GM03348 (cell line): Measurements from ENCODE around the gene TYMP.
"Not testable (repeated sequence)": the region's sequence is repeated elsewhere in the genome, so short reads cannot be mapped to it uniquely, and the experiment has no call there.

Experiments used
- DNase-seq: peaks from one replicate; pipeline ENCODE4 v3.0.0; 2012; ENCODE audit warnings: low spot score

Gene TYMP

GRCh38 chr22:50523806-50524675 lies 5.8 kb downstream of the TYMP start:
- no peak for DNase-seq

GRCh38 chr22:50523458-50523805 lies 6.4 kb downstream of the TYMP start:
- DNase-seq, result no peak

GRCh38 chr22:50522806-50523438 lies 6.9 kb downstream of the TYMP start:
- no peak for DNase-seq

- no peak for DNase-seq
Observed at GRCh38 chr22:50522208-50522805, 7.5 kb downstream of the TYMP start.

GRCh38 chr22:50521710-50522109 lies 8.1 kb downstream of the TYMP start:
- DNase-seq, result no peak

- DNase-seq, result no peak
Observed at GRCh38 chr22:50520826-50521453, 8.9 kb downstream of the TYMP start.

GRCh38 chr22:50520184-50520583 lies 9.6 kb downstream of the TYMP start:
- DNase-seq, result not testable (repeated sequence)

GRCh38 chr22:50519151-50519550 lies 10.7 kb downstream of the TYMP start:
- no peak for DNase-seq

- DNase-seq, result no peak
Observed at GRCh38 chr22:50518606-50519005, 11.2 kb downstream of the TYMP start.

- no peak for DNase-seq
Observed at GRCh38 chr22:50517495-50518260, 12.1 kb downstream of the TYMP start.

- DNase-seq, result no peak
Observed at GRCh38 chr22:50516891-50517290, 12.9 kb downstream of the TYMP start.

- no peak for DNase-seq
Observed at GRCh38 chr22:50516068-50516467, 13.7 kb downstream of the TYMP start.

- DNase-seq, result no peak
Observed at GRCh38 chr22:50513175-50513574, 16.6 kb downstream of the TYMP start.

- no peak for DNase-seq
Observed at GRCh38 chr22:50508897-50509296, 20.9 kb downstream of the TYMP start.

- DNase-seq, result peak; percentile 100
Observed at GRCh38 chr22:50507991-50508884, 21.6 kb downstream of the TYMP start, which contains the start of gene NCAPH2. TSS of gene NCAPH2 (plus strand) at chr22:50508224. CDS start at chr22:50508338, 114 bp downstream.

- no peak for DNase-seq
Observed at GRCh38 chr22:50507421-50507990, 22.3 kb downstream of the TYMP start, which contains the start of gene LMF2. TSS of gene LMF2 (minus strand) at chr22:50507702. CDS start at chr22:50507675, 27 bp downstream.

- DNase-seq, result no peak
Observed at GRCh38 chr22:50506611-50507420, 23.0 kb downstream of the TYMP start.

GRCh38 chr22:50505776-50506610 lies 23.8 kb downstream of the TYMP start:
- DNase-seq, result no peak
